Fibroblast of lung (primary cell): ENCODE data around the gene FHIT.

Experiments used
- CTCF ChIP-seq, 2 donors: IDR thresholded peaks in 1 of 2; conservative IDR thresholded peaks in 1 of 2; 1 replicate in 1 of 2; 2 replicates in 1 of 2; pipeline ENCODE4 v1.5.1; 2011 to 2012; ENCODE audit warnings: low read length in 2 of 2, control low read depth in 1 of 2, inconsistent platforms in 1 of 2, low read depth in 1 of 2, mild to moderate bottlenecking in 1 of 2
- EZH2 ChIP-seq: IDR thresholded peaks from 2 replicates; pipeline ENCODE4 v1.5.1; 2012; ENCODE audit warnings: low read length, control low read depth, mild to moderate bottlenecking; ENCODE audit errors: missing control alignments

GRCh38 chr3:61073566-61074165, 177.6 kb downstream of the FHIT start:
- TF ChIP-seq EZH2, result no peak
- TF ChIP-seq CTCF (conservative IDR thresholded peaks at IDR 0.05 in 1 of 2, IDR thresholded peaks at IDR 0.05 in 1 of 2; ENCODE audit: low read depth in 1 of 2, low read length in 2 of 2), result no peak
